CD8-positive, alpha-beta memory T cell (primary cell): ENCODE results near the gene LCE1E. TPM values are rescaled to one million over a fixed set of nuclear protein-coding genes. Genes with fewer than 3 reads are reported as not detected.

Experiments
- CTCF ChIA-PET: fragments of 350-600 bp; sonication (Branson Sonifier 250); formaldehyde crosslinking; loops from one replicate; lab custom pipeline; 2021; ENCODE audit warnings: antibody characterized with exemption; lab: Charles Lee
- POLR2A ChIA-PET: fragments of 350-600 bp; sonication (Branson Sonifier 250); formaldehyde crosslinking; loops from one replicate; lab custom pipeline; 2021; ENCODE audit warnings: antibody characterized with exemption; lab: Charles Lee
- DNase-seq, 5 donors: peaks; one replicate each; pipeline versions ENCODE4 v3.0.0 to v3.0.0-alpha.2; 2020 to 2022; ENCODE audit warnings: mixed read lengths in 1 of 5
- H3K27ac ChIP-seq: one replicate; pipeline ENCODE4 v1.7.0; 2013; ENCODE audit warnings: low read depth, mild to moderate bottlenecking, low read length, moderate library complexity
- H3K27me3 ChIP-seq: 2 replicates; pipeline ENCODE4 v1.7.0; 2013; ENCODE audit warnings: low read length, mild to moderate bottlenecking; ENCODE audit not compliant: insufficient read depth, poor library complexity, severe bottlenecking
- H3K36me3 ChIP-seq: 2 replicates; pipeline ENCODE4 v1.7.0; 2013; ENCODE audit warnings: mild to moderate bottlenecking, low read length, moderate library complexity; ENCODE audit not compliant: insufficient read depth
- H3K4me1 ChIP-seq: 2 replicates; pipeline ENCODE4 v1.7.0; 2013; ENCODE audit warnings: mild to moderate bottlenecking, low read length, moderate library complexity; ENCODE audit not compliant: insufficient read depth
- H3K4me3 ChIP-seq: 2 replicates; pipeline ENCODE4 v1.7.0; 2013; ENCODE audit warnings: mild to moderate bottlenecking, low read length
- H3K9me3 ChIP-seq: 2 replicates; pipeline ENCODE4 v1.7.0; 2013; ENCODE audit warnings: mild to moderate bottlenecking, low read length
- H3K27ac Mint-ChIP-seq, 8 donors: one replicate each; pipeline ENCODE4 v1.8.0; 2020 to 2021; ENCODE audit warnings: mixed read lengths in 8 of 8, mild to moderate bottlenecking in 6 of 8, inconsistent platforms in 3 of 8, moderate library complexity in 3 of 8
- H3K27me3 Mint-ChIP-seq, 2 donors: one replicate each; pipeline ENCODE4 v1.8.0; 2020 to 2021; ENCODE audit warnings: mixed read lengths in 2 of 2, mild to moderate bottlenecking in 1 of 2, moderate library complexity in 1 of 2
- H3K36me3 Mint-ChIP-seq, 3 donors: one replicate each; pipeline ENCODE4 v1.8.0; 2020 to 2021; ENCODE audit warnings: mixed read lengths in 3 of 3, inconsistent platforms in 1 of 3, mild to moderate bottlenecking in 1 of 3
- H3K4me1 Mint-ChIP-seq, 3 donors: one replicate each; pipeline ENCODE4 v1.8.0; 2020 to 2021; ENCODE audit warnings: mixed read lengths in 3 of 3, inconsistent platforms in 1 of 3, mild to moderate bottlenecking in 1 of 3
- H3K4me3 Mint-ChIP-seq, 7 donors: one replicate each; pipeline ENCODE4 v1.8.0; 2020 to 2021; ENCODE audit warnings: mixed read lengths in 7 of 7, mild to moderate bottlenecking in 6 of 7, moderate library complexity in 4 of 7, inconsistent platforms in 2 of 7
- H3K9me3 Mint-ChIP-seq, 5 donors: one replicate each; pipeline ENCODE4 v1.8.0; 2020 to 2022; ENCODE audit warnings: mixed read lengths in 5 of 5, mild to moderate bottlenecking in 3 of 5, moderate library complexity in 2 of 5, inconsistent platforms in 1 of 5
- polyA plus RNA-seq: library from polyadenylated mRNA; unstranded; fragments of 300-500 nt; fragmentation: Illumina TruSeq; gene quantifications from one replicate; pipeline ENCODE4 v1.2.3, GENCODE V29; 2021
- total RNA-seq, 2 experiments: library from RNA; stranded (reverse); gene quantifications; one replicate each; pipeline ENCODE4 v1.2.3, GENCODE V29; 2021

LCE1E gene
- total and polyA plus RNA-seq, 3 experiments from 2014 or later: not detected

DNA sequence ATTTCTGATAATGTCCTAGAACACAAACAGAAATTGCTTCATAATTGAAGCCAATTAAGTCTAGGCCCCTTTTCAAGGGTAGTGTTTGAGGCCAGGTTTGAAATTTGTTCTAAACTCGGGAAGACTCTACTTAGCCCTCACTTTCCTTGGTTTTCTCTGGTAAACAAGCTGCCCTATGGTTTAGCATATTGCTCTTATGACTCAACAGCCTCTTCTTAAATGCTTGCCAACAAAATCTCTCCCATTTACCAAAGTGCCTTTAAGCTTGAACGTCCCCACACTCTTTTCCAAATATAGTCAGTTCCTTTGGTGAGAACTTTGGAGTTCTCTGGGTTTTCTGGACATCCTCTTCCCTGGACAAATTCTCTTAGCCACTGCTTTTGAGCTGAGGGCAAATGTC is 50.8 kb downstream of the LCE1E start:
- H3K27ac ChIP-seq: no peak overlapping the region
- H3K27me3 ChIP-seq: no peaks in the 10 kb centered on the region
- no peak for DNase-seq
- H3K9me3 Mint-ChIP-seq: peaks cover 0 to 3% (median 0%) of the 10 kb centered on the region in 5 donors
- no peaks in the 10 kb centered on the region for H3K36me3 ChIP-seq
- no peaks in the 10 kb centered on the region for H3K4me1 ChIP-seq
- no peak overlapping the region for H3K4me3 Mint-ChIP-seq
- ChIA-PET POLR2A (interaction anchor here (0.6 kb wide), 1 partner anchor 48 kb away, joined by 3 read pairs; no protein-coding TSS in a partner anchor), CTCF (no interaction called here)
- no peaks in the 10 kb centered on the region for H3K9me3 ChIP-seq
- peaks cover 6 to 9% of the 10 kb centered on the region in 2 donors for H3K27me3 Mint-ChIP-seq
- H3K4me1 Mint-ChIP-seq: no peaks in the 10 kb centered on the region
- H3K4me3 ChIP-seq: no peak overlapping the region
- no peaks in the 10 kb centered on the region for H3K36me3 Mint-ChIP-seq
- no peak overlapping the region for H3K27ac Mint-ChIP-seq

Other genes with a start within 250 kb of the LCE1E start
- gene LCE3E, start 219.5 kb upstream of the LCE1E start, total RNA-seq: not detected
- gene LCE3E, start 219.5 kb upstream of the LCE1E start, polyA plus RNA-seq: not detected
- gene LCE3D, start 205.7 kb upstream of the LCE1E start, total RNA-seq: not detected
- not detected for gene LCE3D, start 205.7 kb upstream of the LCE1E start, polyA plus RNA-seq
- not detected for gene LCE3C, start 186.0 kb upstream of the LCE1E start, total RNA-seq
- not detected for gene LCE3C, start 186.0 kb upstream of the LCE1E start, polyA plus RNA-seq
- not detected for gene LCE3B, start 172.4 kb upstream of the LCE1E start, total RNA-seq
- gene LCE3B, start 172.4 kb upstream of the LCE1E start, polyA plus RNA-seq: not detected
- gene LCE3A, start 163.2 kb upstream of the LCE1E start, total RNA-seq: not detected
- gene LCE3A, start 163.2 kb upstream of the LCE1E start, polyA plus RNA-seq: not detected
- not detected for gene LCE2D, start 122.9 kb upstream of the LCE1E start, total RNA-seq
- not detected for gene LCE2D, start 122.9 kb upstream of the LCE1E start, polyA plus RNA-seq
- gene LCE2C, start 111.0 kb upstream of the LCE1E start, total RNA-seq: not detected
- not detected for gene LCE2C, start 111.0 kb upstream of the LCE1E start, polyA plus RNA-seq
- not detected for gene LCE2B, start 100.1 kb upstream of the LCE1E start, total RNA-seq
- not detected for gene LCE2B, start 100.1 kb upstream of the LCE1E start, polyA plus RNA-seq
- gene LCE2A, start 87.9 kb upstream of the LCE1E start, total RNA-seq: not detected
- not detected for gene LCE2A, start 87.9 kb upstream of the LCE1E start, polyA plus RNA-seq
- not detected for gene LCE4A, start 78.1 kb upstream of the LCE1E start, total RNA-seq
- not detected for gene LCE4A, start 78.1 kb upstream of the LCE1E start, polyA plus RNA-seq
- gene KPRP, start 28.2 kb upstream of the LCE1E start, total RNA-seq: not detected
- gene KPRP, start 28.2 kb upstream of the LCE1E start, polyA plus RNA-seq: not detected
- not detected for gene LCE1F, start 11.1 kb upstream of the LCE1E start, total RNA-seq
- not detected for gene LCE1F, start 11.1 kb upstream of the LCE1E start, polyA plus RNA-seq
- not detected for gene LCE1D, start 10.5 kb downstream of the LCE1E start, total RNA-seq
- not detected for gene LCE1D, start 10.5 kb downstream of the LCE1E start, polyA plus RNA-seq
- gene LCE1C, start 20.4 kb downstream of the LCE1E start, total RNA-seq: not detected
- gene LCE1C, start 20.4 kb downstream of the LCE1E start, polyA plus RNA-seq: not detected
- gene LCE1B, start 25.7 kb downstream of the LCE1E start, total RNA-seq: not detected
- gene LCE1B, start 25.7 kb downstream of the LCE1E start, polyA plus RNA-seq: not detected
- gene LCE1A, start 41.2 kb downstream of the LCE1E start, total RNA-seq: not detected
- not detected for gene LCE1A, start 41.2 kb downstream of the LCE1E start, polyA plus RNA-seq
- not detected for gene LCE6A, start 56.6 kb downstream of the LCE1E start, total RNA-seq
- not detected for gene LCE6A, start 56.6 kb downstream of the LCE1E start, polyA plus RNA-seq
- not detected for gene LCE7A, start 73.7 kb downstream of the LCE1E start, total RNA-seq
- gene LCE7A, start 73.7 kb downstream of the LCE1E start, polyA plus RNA-seq: not detected
- not detected for gene SMCP, start 92.1 kb downstream of the LCE1E start, total RNA-seq
- gene SMCP, start 92.1 kb downstream of the LCE1E start, polyA plus RNA-seq: not detected
- not detected for gene IVL, start 122.3 kb downstream of the LCE1E start, total RNA-seq
- gene IVL, start 122.3 kb downstream of the LCE1E start, polyA plus RNA-seq: not detected
- not detected for gene SPRR5, start 160.9 kb downstream of the LCE1E start, total RNA-seq
- not detected for gene SPRR5, start 160.9 kb downstream of the LCE1E start, polyA plus RNA-seq
- gene SPRR4, start 184.4 kb downstream of the LCE1E start, total RNA-seq: not detected
- not detected for gene SPRR4, start 184.4 kb downstream of the LCE1E start, polyA plus RNA-seq
- gene SPRR1A, start 197.8 kb downstream of the LCE1E start, total RNA-seq: not detected
- not detected for gene SPRR1A, start 197.8 kb downstream of the LCE1E start, polyA plus RNA-seq
- not detected for gene SPRR3, start 215.5 kb downstream of the LCE1E start, total RNA-seq
- not detected for gene SPRR3, start 215.5 kb downstream of the LCE1E start, polyA plus RNA-seq
- gene SPRR1B, start 244.9 kb downstream of the LCE1E start, total RNA-seq: not detected
- not detected for gene SPRR1B, start 244.9 kb downstream of the LCE1E start, polyA plus RNA-seq